HG03103 (cell line): Measurements from ENCODE around the gene TTPAL.
A peak's percentile ranks its signal among the peaks of the same experiment; 100 is the strongest.

Experiments
- ATAC-seq: cut with Tn5 transposase; IDR thresholded peaks from one replicate; pipeline ENCODE4 v1.9.1; 2021; ENCODE audit warnings: low read depth; ENCODE audit not compliant: unreplicated experiment

The TTPAL gene

GRCh38 chr20:44495257-44495656, 19.6 kb downstream of the TTPAL start:
- ATAC-seq, result no peak

DNA sequence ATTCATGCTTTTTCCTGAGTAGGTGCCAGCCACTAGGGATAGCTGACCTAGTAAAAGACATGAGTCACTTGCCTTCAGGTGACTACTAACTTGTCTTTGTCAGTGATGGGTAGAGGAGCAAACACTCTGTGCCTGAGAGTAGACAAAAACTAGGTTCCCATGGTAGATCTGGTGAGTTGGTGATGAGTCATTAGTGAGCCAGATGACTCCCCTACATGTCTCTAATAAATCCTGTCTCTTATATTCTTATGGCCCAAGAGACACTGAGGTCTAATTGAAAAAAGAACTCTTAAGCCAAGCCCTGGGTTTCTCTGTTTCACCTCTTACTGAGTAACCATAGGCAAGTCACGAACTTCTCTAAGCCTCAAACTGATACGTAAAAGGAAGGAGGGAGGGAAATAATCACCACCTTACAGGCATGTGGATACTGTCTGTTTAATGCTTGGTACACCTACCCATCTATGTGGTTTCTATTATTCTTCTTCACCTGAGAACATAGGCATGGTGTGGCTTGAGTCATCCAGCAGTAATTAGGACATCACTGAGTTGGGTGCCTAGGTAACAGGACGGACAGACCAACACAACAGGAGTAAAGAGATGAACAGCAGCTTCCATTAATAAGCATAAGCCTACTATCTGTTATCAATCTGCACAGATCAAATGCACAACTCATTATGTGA, 20.3 kb downstream of the TTPAL start:
- no peak for ATAC-seq

DNA sequence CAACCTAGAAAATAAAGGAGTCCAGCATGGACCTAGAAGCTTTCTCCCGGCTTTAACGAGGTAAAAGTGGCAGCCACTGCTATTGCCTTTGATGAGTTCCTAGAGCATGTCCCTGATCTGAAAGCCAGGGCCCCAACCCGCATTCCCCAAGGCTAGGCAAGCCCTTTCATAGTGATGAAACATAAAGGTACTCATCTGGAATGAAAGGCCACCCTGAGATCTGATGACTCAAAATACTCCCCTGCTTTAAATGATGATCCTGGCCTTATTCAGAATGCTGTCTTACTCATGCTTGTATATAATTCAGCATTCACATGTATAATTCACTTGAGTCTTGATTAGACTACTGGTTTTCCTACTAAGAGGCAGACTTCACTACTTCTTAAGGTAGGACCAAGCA, 21.3 kb downstream of the TTPAL start:
- ATAC-seq, result no peak

GRCh38 chr20:44497761-44498160, 22.1 kb downstream of the TTPAL start:
- no peak for ATAC-seq

GRCh38 chr20:44500221-44500620, 24.5 kb downstream of the TTPAL start:
- ATAC-seq, result no peak

DNA sequence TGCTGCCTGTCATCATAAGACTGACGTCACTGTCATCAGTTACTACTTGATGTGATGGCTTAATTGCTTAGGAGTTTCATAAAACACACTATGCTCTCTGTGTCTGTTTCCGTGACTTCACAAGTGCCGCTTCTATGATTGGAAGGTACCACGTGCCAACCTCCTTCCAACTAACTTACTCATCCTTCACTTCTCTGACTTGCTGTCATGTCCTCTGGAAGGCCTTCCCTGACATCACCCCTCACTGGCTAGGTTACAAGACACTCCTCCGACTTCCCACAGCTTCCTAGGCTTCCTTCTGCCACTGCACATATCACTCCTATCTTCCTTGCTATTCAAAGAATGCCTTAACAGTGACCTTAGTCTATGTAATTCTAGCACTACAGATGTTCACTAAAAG, 25.8 kb downstream of the TTPAL start:
- ATAC-seq, result no peak

GRCh38 chr20:44502968-44503367, 27.3 kb downstream of the TTPAL start:
- ATAC-seq, result no peak

- no peak for ATAC-seq
Measured at GRCh38 chr20:44504402-44505307, 29.0 kb downstream of the TTPAL start.

DNA sequence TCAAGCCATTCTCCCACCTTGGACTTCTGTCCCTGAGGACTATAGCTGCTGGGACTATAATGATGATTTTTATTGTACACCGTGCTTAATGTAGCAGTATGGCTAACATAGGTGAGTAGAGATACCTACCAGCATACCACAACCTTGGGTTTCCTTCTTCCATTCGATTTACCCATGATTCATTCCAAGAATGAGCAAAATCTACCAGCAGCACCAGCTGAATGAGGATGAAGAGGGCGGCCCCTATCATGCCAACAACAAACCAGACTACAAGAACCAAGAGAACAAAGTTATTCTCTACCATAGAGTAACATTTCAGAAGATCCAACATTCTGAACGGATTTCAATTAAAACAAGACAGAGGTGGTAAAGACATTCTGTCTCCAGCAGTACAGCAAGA, 34.1 kb downstream of the TTPAL start:
- ATAC-seq, result no peak

DNA sequence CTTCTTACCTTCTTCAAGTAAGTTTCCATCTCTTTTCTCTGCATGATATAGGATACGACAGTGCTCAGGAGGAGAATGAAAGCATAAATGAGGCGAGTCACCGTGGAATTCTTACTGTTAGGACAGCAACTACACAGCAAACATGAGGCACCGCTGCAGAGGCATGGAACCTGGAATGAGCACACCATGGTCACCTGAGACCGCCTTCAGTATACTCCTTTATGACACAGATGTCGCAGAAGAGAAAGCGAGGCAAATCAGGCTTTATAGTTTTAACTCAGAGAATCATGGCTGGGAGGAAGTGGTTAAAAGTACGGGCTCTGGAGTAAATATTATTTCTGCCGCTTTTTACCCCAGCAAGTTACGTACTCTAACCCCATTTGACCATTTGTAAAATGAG, 38.2 kb downstream of the TTPAL start:
- no peak for ATAC-seq

DNA sequence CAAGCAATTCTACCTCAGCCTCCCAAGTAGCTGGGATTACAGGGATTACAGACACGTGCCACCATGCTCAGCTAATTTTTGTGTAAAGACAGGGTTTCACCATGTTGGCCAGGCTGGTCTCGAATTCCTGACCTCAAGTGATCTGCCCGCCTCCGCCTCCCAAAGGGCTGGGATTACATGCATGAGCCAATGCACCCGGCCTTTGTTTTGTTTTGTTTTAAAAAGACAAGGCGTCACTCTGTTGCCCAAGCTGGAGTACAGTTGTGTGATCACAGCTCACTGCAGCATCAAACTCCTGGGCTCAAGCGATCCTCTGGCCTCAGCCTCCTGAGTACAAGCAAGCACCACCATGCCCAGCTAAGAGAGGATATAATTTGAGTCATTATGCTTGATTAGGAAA, 40.8 kb downstream of the TTPAL start:
- ATAC-seq, result no peak

GRCh38 chr20:44517454-44517853, 41.8 kb downstream of the TTPAL start:
- ATAC-seq, result no peak

DNA sequence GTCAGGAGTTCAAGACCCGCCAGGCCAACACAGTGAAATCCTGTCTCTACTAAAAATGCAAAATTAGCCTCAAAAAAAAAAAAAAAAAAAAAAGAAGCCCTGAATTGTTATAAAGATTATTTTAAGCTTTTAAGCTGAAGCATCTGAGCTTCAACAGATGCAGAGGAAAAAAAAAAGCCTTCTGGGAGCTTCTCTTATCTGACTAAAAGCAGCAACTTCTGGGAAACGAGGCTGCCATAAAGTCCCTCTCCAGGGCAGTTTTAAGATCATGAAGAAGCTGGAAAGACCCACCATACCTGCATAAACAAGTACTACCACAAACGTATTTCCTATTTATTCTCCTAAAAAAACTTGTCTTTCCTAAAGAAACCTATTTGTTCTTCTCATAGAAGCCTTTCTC, 42.6 kb downstream of the TTPAL start:
- no peak for ATAC-seq

GRCh38 chr20:44520881-44521280, 45.2 kb downstream of the TTPAL start:
- ATAC-seq, result no peak

DNA sequence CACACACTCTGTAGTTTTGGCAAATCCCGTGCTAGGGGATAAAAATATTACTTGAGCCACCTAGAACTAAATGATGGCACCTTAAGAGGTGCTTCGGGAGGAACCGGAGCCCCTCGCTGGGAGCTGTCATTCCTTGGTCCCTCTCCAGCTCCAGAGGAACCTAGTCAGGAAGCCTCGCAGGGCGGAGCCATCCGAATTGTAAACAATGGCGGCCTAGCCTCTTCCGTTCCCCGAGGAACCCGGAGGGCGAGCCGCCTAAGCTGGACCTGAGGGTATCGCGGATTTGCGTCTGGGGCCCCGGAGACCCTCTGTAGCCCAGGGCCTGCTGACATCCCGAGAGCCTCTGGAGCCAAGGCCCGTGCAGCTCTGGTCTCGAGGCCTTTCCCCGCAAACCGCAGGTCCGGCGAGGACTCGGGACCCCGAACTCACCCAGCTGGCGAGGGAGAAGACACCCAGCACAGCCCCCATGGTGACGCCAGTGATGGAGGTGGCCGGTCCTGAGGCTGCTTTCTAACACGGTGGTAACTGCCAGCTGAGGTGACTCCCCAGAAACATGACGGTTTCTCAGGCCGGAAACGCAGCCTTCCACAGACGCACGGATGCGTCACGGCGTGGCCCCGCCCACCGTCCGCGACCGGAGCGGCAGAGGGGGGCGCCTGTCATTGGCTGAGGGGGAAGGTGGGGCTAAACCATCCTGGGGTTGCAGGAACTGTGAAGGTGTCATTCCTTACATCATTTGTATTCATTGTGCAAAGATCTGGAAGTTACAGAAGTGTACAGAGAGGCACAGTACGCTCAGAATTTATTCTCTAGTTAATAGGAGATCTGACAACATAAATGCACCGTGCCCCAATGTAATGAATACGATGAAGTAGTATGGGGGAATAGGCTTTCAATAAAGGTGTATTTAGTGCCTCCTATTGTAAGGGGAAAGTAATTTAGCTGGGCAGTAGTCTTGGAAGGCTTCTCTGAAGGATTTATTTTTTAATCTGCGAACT, 46.1 kb downstream of the TTPAL start, which contains the start of gene SERINC3:
TSS of gene SERINC3 (minus strand) at position 587 of the 998 bp plus-strand sequence. CDS start at position 468, 119 bp downstream.
- peak; percentile 98 for ATAC-seq

DNA sequence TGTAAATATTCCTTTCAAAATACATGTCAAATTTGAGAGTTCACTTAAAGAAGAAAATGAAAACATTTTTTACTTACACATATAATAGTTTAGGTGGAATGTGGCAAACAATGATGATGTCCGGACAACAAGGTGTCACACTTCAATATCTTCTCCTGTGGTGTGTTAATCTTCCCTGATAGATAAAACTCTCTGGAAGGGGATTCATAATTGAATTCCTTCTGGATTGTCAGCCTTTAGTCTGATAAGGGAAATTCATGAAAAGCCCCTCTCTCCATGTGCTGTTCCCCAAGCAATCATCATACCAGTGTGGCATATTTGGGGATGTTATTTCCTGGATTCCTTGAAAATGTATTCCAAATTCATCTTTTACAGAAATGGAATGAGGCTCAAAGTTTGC, 47.2 kb downstream of the TTPAL start:
- ATAC-seq, result no peak

- no peak for ATAC-seq
Measured at GRCh38 chr20:44523746-44524145, 48.1 kb downstream of the TTPAL start.

DNA sequence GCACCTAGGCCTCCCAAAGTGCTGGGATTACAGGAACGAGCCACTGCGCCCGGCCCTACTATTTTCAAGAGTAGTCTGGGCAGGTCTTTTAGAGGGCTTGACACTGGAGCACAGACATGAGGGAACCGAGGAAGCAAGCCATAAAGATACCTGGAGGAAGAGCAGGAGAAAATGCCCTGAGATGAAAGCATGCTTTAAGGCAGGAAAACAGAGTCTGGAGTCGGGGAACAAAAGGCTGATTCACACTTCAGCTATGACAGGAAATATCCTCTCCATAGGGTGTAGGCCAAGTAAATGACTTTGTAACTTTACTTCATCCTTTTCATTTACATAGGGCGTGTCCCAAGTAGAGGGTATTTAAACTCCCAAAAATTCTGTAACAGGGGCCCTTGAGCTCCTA, 50.5 kb downstream of the TTPAL start:
- no peak for ATAC-seq

GRCh38 chr20:44527716-44528199, 52.1 kb downstream of the TTPAL start:
- ATAC-seq, result no peak

GRCh38 chr20:44528309-44528708, 52.6 kb downstream of the TTPAL start:
- no peak for ATAC-seq
